Neural progenitor cell (in vitro differentiated cells): Measurements from ENCODE around the gene RPL7A.

Source experiments
- CTCF ChIP-seq: fragments of 200-600 bp; sonication (generic); IDR thresholded peaks from 2 replicates; pipeline ENCODE4 v1.5.1; 2017; ENCODE audit warnings: antibody characterized with exemption, mild to moderate bottlenecking
- EZH2 ChIP-seq: fragments of 200-600 bp; sonication (generic); IDR thresholded peaks from 2 replicates; pipeline ENCODE4 v1.6.1; 2017; ENCODE audit warnings: antibody characterized with exemption, mild to moderate bottlenecking, moderate library complexity

- TF ChIP-seq EZH2 (no peak), CTCF (no peak)
Measured at GRCh38 chr9:133374612-133375115, 26.6 kb downstream of the RPL7A start.
